H7 (cell line): Measurements from ENCODE around the gene PAK6. TPM values are rescaled to one million over a fixed set of nuclear protein-coding genes. Genes with fewer than 3 reads are reported as not detected.

ENCODE experiments used
- DNase-seq: peaks from one replicate; pipeline ENCODE4 v3.0.0; 2012
- H3K27me3 ChIP-seq: 2 replicates; pipeline ENCODE4 v1.6.0; 2011; ENCODE audit warnings: mild to moderate bottlenecking, low read length; ENCODE audit not compliant: control insufficient read depth, insufficient read depth
- H3K36me3 ChIP-seq: replicated peaks from 2 replicates; pipeline ENCODE4 v1.5.1; 2011; ENCODE audit warnings: low read length; ENCODE audit not compliant: control insufficient read depth, insufficient read depth
- H3K4me3 ChIP-seq: 2 replicates; pipeline ENCODE4 v1.5.1; 2011; ENCODE audit warnings: low read depth, mild to moderate bottlenecking, control low read depth, low read length, moderate library complexity; ENCODE audit not compliant: insufficient read depth
- total RNA-seq: library from RNA; depleted of rRNA; stranded (reverse); fragments of >200 nt; shearing (Covaris generic); gene quantifications from 2 replicates; pipeline ENCODE4 v1.2.3, GENCODE V29; 2014; rRNA removed

The PAK6 gene
- total RNA-seq: 4.9 and 8.4 TPM in 2 replicates

- Histone ChIP-seq H3K27me3 (peaks cover 4% of the 10 kb centered on the region), H3K4me3 (peak within 1 kb of the TSS; percentile 34), H3K36me3 (no peaks in the 10 kb centered on the region)
- peak; percentile 98 for DNase-seq
Observed at GRCh38 chr15:40238532-40239403, at the start of gene PAK6. Gene PAK6, plus strand, starts transcription at chr15:40239063. Its CDS starts 25,723 bp downstream, at chr15:40264786.

GRCh38 chr15:40190591-40190990, 48.3 kb upstream of the PAK6 start:
- no peak for DNase-seq
- Histone ChIP-seq H3K27me3 (no peaks in the 10 kb centered on the region), H3K36me3 (peaks cover 26% of the 10 kb centered on the region), H3K4me3 (no peak overlapping the region)

- Histone ChIP-seq H3K4me3 (no peak overlapping the region), H3K27me3 (no peaks in the 10 kb centered on the region), H3K36me3 (peaks cover 30% of the 10 kb centered on the region)
- no peak for DNase-seq
Observed at GRCh38 chr15:40192942-40193341, 45.9 kb upstream of the PAK6 start.

- no peak overlapping the region for H3K4me3 ChIP-seq
- no peak for DNase-seq
- no peaks in the 10 kb centered on the region for H3K27me3 ChIP-seq
- peaks cover 39% of the 10 kb centered on the region for H3K36me3 ChIP-seq
Observed at GRCh38 chr15:40197434-40197833, 41.4 kb upstream of the PAK6 start.

- Histone ChIP-seq H3K4me3 (no peak overlapping the region), H3K27me3 (no peaks in the 10 kb centered on the region), H3K36me3 (peaks cover 37% of the 10 kb centered on the region)
- DNase-seq: no peak
Observed at GRCh38 chr15:40198355-40199085, 40.3 kb upstream of the PAK6 start.

GRCh38 chr15:40204100-40204499, 34.8 kb upstream of the PAK6 start:
- H3K4me3 ChIP-seq: no peak overlapping the region
- H3K36me3 ChIP-seq: peaks cover 39% of the 10 kb centered on the region
- no peaks in the 10 kb centered on the region for H3K27me3 ChIP-seq
- DNase-seq: no peak

- H3K4me3 ChIP-seq: no peak overlapping the region
- H3K27me3 ChIP-seq: no peaks in the 10 kb centered on the region
- peak; percentile 59 for DNase-seq
- peaks cover 53% of the 10 kb centered on the region for H3K36me3 ChIP-seq
Observed at GRCh38 chr15:40217166-40217824, 21.6 kb upstream of the PAK6 start.

- DNase-seq: no peak
- peaks cover 48% of the 10 kb centered on the region for H3K36me3 ChIP-seq
- no peak overlapping the region for H3K4me3 ChIP-seq
- no peaks in the 10 kb centered on the region for H3K27me3 ChIP-seq
Observed at GRCh38 chr15:40219801-40220200, 19.1 kb upstream of the PAK6 start.

- DNase-seq: no peak
- no peaks in the 10 kb centered on the region for H3K27me3 ChIP-seq
- no peak overlapping the region for H3K4me3 ChIP-seq
- H3K36me3 ChIP-seq: peaks cover 43% of the 10 kb centered on the region
Observed at GRCh38 chr15:40222131-40222530, 16.7 kb upstream of the PAK6 start.

GRCh38 chr15:40226736-40227135, 12.1 kb upstream of the PAK6 start:
- Histone ChIP-seq H3K36me3 (peaks cover 31% of the 10 kb centered on the region), H3K27me3 (no peaks in the 10 kb centered on the region), H3K4me3 (no peak overlapping the region)
- DNase-seq: no peak

GRCh38 chr15:40229316-40229715, 9.5 kb upstream of the PAK6 start:
- Histone ChIP-seq H3K27me3 (no peaks in the 10 kb centered on the region), H3K4me3 (no peak overlapping the region), H3K36me3 (peaks cover 26% of the 10 kb centered on the region)
- DNase-seq: no peak

GRCh38 chr15:40229956-40230355, 8.9 kb upstream of the PAK6 start:
- Histone ChIP-seq H3K36me3 (peaks cover 22% of the 10 kb centered on the region), H3K4me3 (no peak overlapping the region), H3K27me3 (no peaks in the 10 kb centered on the region)
- no peak for DNase-seq

- no peaks in the 10 kb centered on the region for H3K27me3 ChIP-seq
- peak; percentile 39 for DNase-seq
- H3K36me3 ChIP-seq: peaks cover 19% of the 10 kb centered on the region
- no peak overlapping the region for H3K4me3 ChIP-seq
Observed at GRCh38 chr15:40232625-40233070, 6.2 kb upstream of the PAK6 start.

GRCh38 chr15:40233727-40234577, 4.9 kb upstream of the PAK6 start:
- Histone ChIP-seq H3K27me3 (peaks cover 4% of the 10 kb centered on the region), H3K36me3 (peaks cover 12% of the 10 kb centered on the region), H3K4me3 (no peak overlapping the region)
- peak; percentile 32 for DNase-seq
